Uterus (tissue), 4 donors: ENCODE measurements around the gene ANG. TPM values are rescaled to one million over a fixed set of nuclear protein-coding genes. Genes with fewer than 3 reads are reported as not detected.

ENCODE experiments used
- DNase-seq, 2 donors: peaks; one replicate each; pipeline ENCODE4 v3.0.0-alpha.2; 2019 to 2020
- H3K27ac ChIP-seq, 2 donors: fragments of 200-600 bp; sonication (generic); 1 replicate in 1 of 2; 2 replicates in 1 of 2; pipeline ENCODE4 v1.5.1; 2016 to 2018
- H3K27me3 ChIP-seq, 2 donors: fragments of 200-600 bp; sonication (generic); one replicate each; pipeline ENCODE4 v1.5.1; 2018 to 2019; ENCODE audit warnings: control low read depth in 1 of 2
- H3K36me3 ChIP-seq, 2 donors: fragments of 200-600 bp; sonication (generic); one replicate each; pipeline ENCODE4 v1.5.1; 2019; ENCODE audit warnings: control low read depth in 1 of 2
- H3K4me1 ChIP-seq, 2 donors: fragments of 200-600 bp; sonication (generic); one replicate each; pipeline ENCODE4 v1.5.1; 2018 to 2019; ENCODE audit warnings: control low read depth in 1 of 2
- H3K4me3 ChIP-seq, 2 donors: fragments of 200-600 bp; sonication (generic); 1 replicate in 1 of 2; 2 replicates in 1 of 2; pipeline ENCODE4 v1.5.1; 2018 to 2019; ENCODE audit warnings: mild to moderate bottlenecking in 1 of 2
- H3K9me3 ChIP-seq, 2 donors: fragments of 200-600 bp; sonication (generic); one replicate each; pipeline ENCODE4 v1.5.1; 2019; ENCODE audit warnings: control low read depth in 1 of 2
- POLR2A ChIP-seq, 2 donors: fragments of 450-650 bp; IDR thresholded peaks; one replicate each; pipeline ENCODE4 v1.6.1; 2016; ENCODE audit warnings: antibody characterized with exemption in 2 of 2, mild to moderate bottlenecking in 1 of 2, moderate library complexity in 1 of 2
- intact Hi-C: fragments of 100-400 bp; cut with DNase I; formaldehyde crosslinking; loops from one replicate; pipeline ENCODE4 v1.15.1; 2023; ENCODE audit warnings: low total_unique reads
- total RNA-seq, 4 donors: library from RNA; depleted of rRNA in 3 of 4; stranded (reverse); fragments of >200 nt in 3 of 4; gene quantifications; one replicate each; pipeline versions ENCODE4 v1.1.0 to v1.2.4, GENCODE V29; 2014 to 2023
- TF ChIP-seq, protein P1 (sequence below), 4 experiments: fragments of 200-600 bp in 2 of 4; fragments of 450-650 bp in 2 of 4; sonication (generic) in 2 of 4; IDR thresholded peaks; one replicate each; pipeline ENCODE4 v1.5.1; 2016 to 2019; ENCODE audit warnings: antibody characterized with exemption in 4 of 4, mild to moderate bottlenecking in 2 of 4, moderate library complexity in 1 of 4
- donor health status: DM: yes; HTN: yes; CAD: no.

The ANG gene
- total RNA-seq, 4 donors from 2014 or later: 4.2 to 20.8 (median 12.2) TPM

DNA sequence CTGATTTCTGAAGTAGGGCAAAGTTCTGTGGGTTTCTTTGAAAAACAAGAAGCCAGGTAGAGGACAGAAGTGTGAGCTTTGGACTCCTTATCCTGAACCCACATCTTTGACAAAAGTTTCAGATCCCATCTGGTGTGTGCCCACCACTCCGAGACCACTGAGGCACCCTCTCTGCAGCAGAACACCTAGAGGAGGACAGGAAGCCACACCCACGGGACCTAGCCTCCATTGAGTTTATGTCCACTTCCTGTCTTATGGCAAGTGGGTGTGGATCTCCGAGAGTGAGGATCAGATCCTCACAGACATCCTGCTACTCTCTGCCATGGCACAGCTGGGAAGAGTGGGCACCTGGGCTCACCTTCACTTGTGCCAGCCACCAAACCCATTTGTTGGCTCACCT is 30.3 kb upstream of the ANG start:
- H3K4me1 ChIP-seq: no peaks in the 10 kb centered on the region
- H3K9me3 ChIP-seq: no peaks in the 10 kb centered on the region
- no peak overlapping the region for H3K27ac ChIP-seq
- TF ChIP-seq, protein P1, sequence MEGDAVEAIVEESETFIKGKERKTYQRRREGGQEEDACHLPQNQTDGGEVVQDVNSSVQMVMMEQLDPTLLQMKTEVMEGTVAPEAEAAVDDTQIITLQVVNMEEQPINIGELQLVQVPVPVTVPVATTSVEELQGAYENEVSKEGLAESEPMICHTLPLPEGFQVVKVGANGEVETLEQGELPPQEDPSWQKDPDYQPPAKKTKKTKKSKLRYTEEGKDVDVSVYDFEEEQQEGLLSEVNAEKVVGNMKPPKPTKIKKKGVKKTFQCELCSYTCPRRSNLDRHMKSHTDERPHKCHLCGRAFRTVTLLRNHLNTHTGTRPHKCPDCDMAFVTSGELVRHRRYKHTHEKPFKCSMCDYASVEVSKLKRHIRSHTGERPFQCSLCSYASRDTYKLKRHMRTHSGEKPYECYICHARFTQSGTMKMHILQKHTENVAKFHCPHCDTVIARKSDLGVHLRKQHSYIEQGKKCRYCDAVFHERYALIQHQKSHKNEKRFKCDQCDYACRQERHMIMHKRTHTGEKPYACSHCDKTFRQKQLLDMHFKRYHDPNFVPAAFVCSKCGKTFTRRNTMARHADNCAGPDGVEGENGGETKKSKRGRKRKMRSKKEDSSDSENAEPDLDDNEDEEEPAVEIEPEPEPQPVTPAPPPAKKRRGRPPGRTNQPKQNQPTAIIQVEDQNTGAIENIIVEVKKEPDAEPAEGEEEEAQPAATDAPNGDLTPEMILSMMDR (IDR thresholded peaks at IDR 0.05): no peak
- TF ChIP-seq POLR2A (IDR thresholded peaks at IDR 0.05): no peak
- intact Hi-C loops: no loop called here
- peaks cover 0 to 33% of the 10 kb centered on the region in 2 donors for H3K27me3 ChIP-seq
- no peak overlapping the region for H3K4me3 ChIP-seq
- no peaks in the 10 kb centered on the region for H3K36me3 ChIP-seq
- no peak for DNase-seq

DNA sequence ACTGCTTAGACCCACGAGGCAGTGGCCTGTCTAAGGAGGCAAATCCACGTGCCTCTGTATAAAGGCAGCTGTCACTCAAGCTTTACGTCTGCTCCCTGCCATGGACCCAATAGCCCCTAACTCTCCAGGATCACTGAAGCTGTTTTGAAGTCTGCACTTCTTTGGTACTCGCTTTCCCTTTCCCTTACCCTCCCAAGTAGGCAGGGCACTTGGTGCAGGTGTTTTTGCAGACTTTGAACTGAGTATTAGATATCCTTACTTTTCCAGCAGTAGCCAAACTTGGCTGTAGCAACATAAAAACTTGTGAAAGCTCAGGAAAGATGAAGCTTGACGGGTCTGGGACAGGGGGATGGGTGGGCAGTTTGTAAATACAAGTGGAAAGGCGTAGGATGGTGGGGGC is 29.2 kb upstream of the ANG start:
- TF ChIP-seq, protein P1 (IDR thresholded peaks at IDR 0.05): no peak
- TF ChIP-seq POLR2A (IDR thresholded peaks at IDR 0.05): no peak
- DNase-seq: no peak

DNA sequence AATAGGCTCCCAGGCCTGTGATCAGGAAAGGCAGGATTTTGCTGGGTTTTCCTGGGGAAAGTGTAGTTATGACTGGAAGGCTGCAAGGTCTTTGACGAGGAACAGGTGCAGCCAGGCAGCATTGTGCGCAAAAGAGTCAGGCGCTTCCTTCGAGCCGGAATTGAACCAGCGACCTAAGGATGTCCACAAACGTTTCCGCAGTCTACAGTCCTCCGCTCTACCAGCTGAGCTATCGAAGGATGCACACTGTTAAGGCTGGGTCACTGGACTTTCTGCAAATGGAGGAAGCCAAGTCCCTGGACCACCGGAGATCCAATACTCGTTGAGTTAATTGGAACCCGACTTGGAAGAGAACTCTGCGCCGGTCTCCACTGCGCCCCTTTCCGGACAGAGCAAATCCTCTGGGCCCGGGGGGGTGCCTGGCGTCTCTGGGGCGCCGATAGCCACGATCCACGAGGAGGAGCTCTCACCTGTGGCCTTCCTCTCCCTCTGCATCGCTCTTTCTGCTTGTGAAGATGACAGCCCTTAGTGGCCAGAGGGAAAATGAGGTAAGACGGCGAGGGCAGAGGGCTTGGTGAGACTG is 28.7 kb upstream of the ANG start:
- Histone ChIP-seq H3K4me1 (no peaks in the 10 kb centered on the region), H3K9me3 (no peaks in the 10 kb centered on the region), H3K27me3 (peaks cover 0 to 25% of the 10 kb centered on the region in 2 donors), H3K36me3 (no peaks in the 10 kb centered on the region), H3K27ac (no peak overlapping the region), H3K4me3 (no peak overlapping the region)
- no peak for TF ChIP-seq POLR2A (IDR thresholded peaks at IDR 0.05)
- TF ChIP-seq, protein P1 (IDR thresholded peaks at IDR 0.05): no peak
- DNase-seq: no peak
- intact Hi-C loops: no loop called here

More for the DNA sequence above, 29.2 kb upstream of the ANG start:
- H3K9me3 ChIP-seq: no peaks in the 10 kb centered on the region
- intact Hi-C loops: no loop called here
- H3K27me3 ChIP-seq: peaks cover 0 to 25% of the 10 kb centered on the region in 2 donors
- H3K36me3 ChIP-seq: no peaks in the 10 kb centered on the region
- H3K4me1 ChIP-seq: no peaks in the 10 kb centered on the region
- H3K27ac ChIP-seq: no peak overlapping the region
- H3K4me3 ChIP-seq: no peak overlapping the region

DNA sequence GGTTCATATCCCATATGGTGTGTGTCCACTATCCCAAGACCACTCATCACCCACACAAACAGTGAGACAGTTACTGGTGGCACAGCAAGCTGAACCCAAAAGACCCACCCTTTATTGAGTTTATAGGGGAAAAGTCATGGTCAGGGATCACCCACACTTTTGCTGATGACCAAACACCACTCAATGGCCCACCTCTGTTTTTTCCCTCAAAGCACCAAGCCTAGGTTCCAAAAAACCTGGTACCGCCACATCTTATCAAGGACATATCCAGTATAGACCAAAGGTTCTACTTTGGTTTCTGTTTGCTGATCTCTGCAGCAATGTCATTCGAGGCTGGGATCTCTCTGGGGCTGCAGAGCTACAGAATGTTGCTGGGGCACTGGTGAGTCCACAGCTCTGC is 27.4 kb upstream of the ANG start:
- intact Hi-C loops: no loop called here
- H3K4me3 ChIP-seq: no peak overlapping the region
- peaks cover 0 to 16% of the 10 kb centered on the region in 2 donors for H3K27me3 ChIP-seq

More for the DNA sequence above, 27.4 kb upstream of the ANG start:
- TF ChIP-seq POLR2A (IDR thresholded peaks at IDR 0.05): no peak
- TF ChIP-seq, protein P1 (IDR thresholded peaks at IDR 0.05): no peak
- no peaks in the 10 kb centered on the region for H3K4me1 ChIP-seq
- H3K36me3 ChIP-seq: no peaks in the 10 kb centered on the region
- DNase-seq: no peak
- no peaks in the 10 kb centered on the region for H3K9me3 ChIP-seq
- no peak overlapping the region for H3K27ac ChIP-seq
